Ishikawa (cell line): Measurements from ENCODE around the gene MCM8.

Experiments used
- EP300 ChIP-seq: IDR thresholded peaks from 2 replicates; pipeline ENCODE4 v1.6.1; 2012; ENCODE audit warnings: borderline replicate concordance
- FOXM1 ChIP-seq: IDR thresholded peaks from 2 replicates; pipeline ENCODE4 v1.6.1; 2012; ENCODE audit warnings: low read depth, borderline replicate concordance

- no peak for TF ChIP-seq FOXM1
- no peak for TF ChIP-seq EP300
Measured at GRCh38 chr20:6008254-6008653, 57.8 kb downstream of the MCM8 start.
